ENCODE data around the gene TTPAL.
"Not testable (repeated sequence)": the region's sequence is repeated elsewhere in the genome, so short reads cannot be mapped to it uniquely, and the experiment has no call there.

TTPAL gene

GRCh38 chr20:44468044-44468782 is 7.5 kb upstream of the TTPAL start:
- no peak for DNase-seq

- DNase-seq: no peak
Measured at GRCh38 chr20:44470327-44470726, 5.3 kb upstream of the TTPAL start.

- no peak for DNase-seq
Measured at GRCh38 chr20:44471481-44471882, 4.2 kb upstream of the TTPAL start.

- DNase-seq: not testable (repeated sequence)
Measured at GRCh38 chr20:44472283-44472682, 3.4 kb upstream of the TTPAL start.

- DNase-seq: no peak
Measured at GRCh38 chr20:44475372-44475693, 341 bp upstream of the TTPAL start.

GRCh38 chr20:44477151-44477550 is 1.5 kb downstream of the TTPAL start:
- no peak for DNase-seq

GRCh38 chr20:44478206-44478605 is 2.5 kb downstream of the TTPAL start:
- no peak for DNase-seq

GRCh38 chr20:44479643-44480042 is 4.0 kb downstream of the TTPAL start:
- no peak for DNase-seq

GRCh38 chr20:44480097-44480496 is 4.4 kb downstream of the TTPAL start:
- no peak for DNase-seq

GRCh38 chr20:44481719-44482416 is 6.2 kb downstream of the TTPAL start:
- DNase-seq: no peak

- no peak for DNase-seq
Measured at GRCh38 chr20:44483112-44483511, 7.4 kb downstream of the TTPAL start.

GRCh38 chr20:44485078-44485829 is 9.6 kb downstream of the TTPAL start:
- no peak for DNase-seq

- DNase-seq: no peak
Measured at GRCh38 chr20:44485830-44486198, 10.1 kb downstream of the TTPAL start.

- no peak for DNase-seq
Measured at GRCh38 chr20:44488551-44488950, 12.9 kb downstream of the TTPAL start.

GRCh38 chr20:44489223-44489622 is 13.5 kb downstream of the TTPAL start:
- no peak for DNase-seq

- DNase-seq: no peak
Measured at GRCh38 chr20:44489931-44490330, 14.3 kb downstream of the TTPAL start.

- DNase-seq: no peak
Measured at GRCh38 chr20:44491635-44492395, 16.1 kb downstream of the TTPAL start.

- DNase-seq: no peak
Measured at GRCh38 chr20:44494266-44494665, 18.6 kb downstream of the TTPAL start.

GRCh38 chr20:44494681-44495080 is 19.0 kb downstream of the TTPAL start:
- no peak for DNase-seq

GRCh38 chr20:44495257-44495656 is 19.6 kb downstream of the TTPAL start:
- no peak for DNase-seq

- DNase-seq: peak; percentile 25 to 31
Measured at GRCh38 chr20:44495802-44496481, 20.3 kb downstream of the TTPAL start.

- peak in 1 of 2 donors; percentile 31 for DNase-seq
Measured at GRCh38 chr20:44496976-44497375, 21.3 kb downstream of the TTPAL start.

- no peak for DNase-seq
Measured at GRCh38 chr20:44497761-44498160, 22.1 kb downstream of the TTPAL start.
